GM12878 (cell line): ENCODE results near the gene SERPINB10. TPM values are rescaled to one million over a fixed set of nuclear protein-coding genes. Genes with fewer than 3 reads are reported as not detected.

Experiments used
- ATAC-seq: fragments of 200-7000 bp; cut with Tn5 transposase; 3 replicates; pipeline ENCODE4 v1.9.1; 2020; ENCODE audit warnings: mild to moderate bottlenecking, moderate library complexity
- BruUV-seq: library from RNA; stranded (reverse); fragments of 400-500 nt; replicated peaks from 2 replicates; lab custom pipeline; 2021; lab: Mats Ljungman, UMichigan
- CTCF ChIA-PET: fragments of 300-600 bp; sonication (Branson Sonifier 250); formaldehyde crosslinking; extraction: SDS; loops from one replicate; lab custom pipeline; 2021; ENCODE audit warnings: inconsistent platforms; lab: Yijun Ruan, JAX
- POLR2A ChIA-PET: fragments of 350-600 bp; formaldehyde crosslinking; extraction: SDS; loops from one replicate; lab custom pipeline; 2021; ENCODE audit warnings: inconsistent platforms; lab: Charles Lee
- RAD21 ChIA-PET: fragments of 300-600 bp; sonication (Branson Sonifier 250); formaldehyde crosslinking; loops from one replicate; lab custom pipeline; 2023; ENCODE audit warnings: antibody characterized with exemption; ENCODE audit not compliant: unreplicated experiment; lab: Charles Lee
- SMC1A ChIA-PET: fragments of 300-600 bp; sonication (Branson Sonifier 250); formaldehyde crosslinking; loops from one replicate; lab custom pipeline; 2023; ENCODE audit not compliant: unreplicated experiment, uncharacterized antibody; lab: Charles Lee
- DNase-seq: peaks from one replicate; pipeline ENCODE4 v3.0.0-alpha.2; 2011; ENCODE audit warnings: low read depth, low spot score
- FAIRE-seq: peaks from 3 replicates; lab custom pipeline; 2011; peaks lifted over from hg19 to GRCh38; lab: Jason Lieb, UNC
- H2AFZ ChIP-seq: 2 replicates; pipeline ENCODE4 v1.6.0; 2011; ENCODE audit warnings: low read depth, low read length, control low read depth; ENCODE audit not compliant: control insufficient read depth
- H3K27ac ChIP-seq: 2 replicates; pipeline ENCODE4 v1.5.1; 2011; ENCODE audit warnings: control low read depth; ENCODE audit not compliant: control insufficient read depth, insufficient read depth
- H3K27me3 ChIP-seq, 2 experiments: replicated peaks in 1 of 2; 2 replicates each; pipeline versions ENCODE4 v1.6.0 to v1.6.1; 2011; ENCODE audit warnings: low read length in 1 of 2; ENCODE audit not compliant: control insufficient read depth in 2 of 2, insufficient read depth in 2 of 2
- H3K36me3 ChIP-seq, 2 experiments: 2 replicates each; pipeline ENCODE4 v1.5.1; 2011; ENCODE audit warnings: low read length in 1 of 2; ENCODE audit not compliant: control insufficient read depth in 2 of 2, insufficient read depth in 2 of 2
- H3K4me1 ChIP-seq: 2 replicates; pipeline ENCODE4 v1.6.1; 2011; ENCODE audit warnings: mild to moderate bottlenecking, low read length, moderate library complexity, mixed read lengths; ENCODE audit not compliant: control insufficient read depth, insufficient read depth
- H3K4me2 ChIP-seq: 2 replicates; pipeline ENCODE4 v1.6.0; 2011; ENCODE audit warnings: control low read depth; ENCODE audit not compliant: control insufficient read depth, insufficient read depth
- H3K4me3 ChIP-seq: fragments of 200-600 bp; sonication (generic); 2 replicates; pipeline ENCODE4 v1.5.1; 2016
- H3K79me2 ChIP-seq: 2 replicates; pipeline ENCODE4 v1.6.0; 2011; ENCODE audit warnings: low read length; ENCODE audit not compliant: control insufficient read depth, insufficient read depth
- H3K9ac ChIP-seq: 2 replicates; pipeline ENCODE4 v1.8.0; 2011; ENCODE audit warnings: low read length, control low read depth, mixed read lengths; ENCODE audit not compliant: control insufficient read depth, insufficient read depth
- H3K9me3 ChIP-seq: replicated peaks from 3 replicates; pipeline ENCODE4 v1.5.1; 2011; ENCODE audit warnings: mild to moderate bottlenecking, low read length; ENCODE audit not compliant: control insufficient read depth, insufficient read depth
- H4K20me1 ChIP-seq: 2 replicates; pipeline ENCODE4 v1.6.0; 2011; ENCODE audit not compliant: control insufficient read depth, insufficient read depth
- BMI1 ChIP-seq: fragments of 450-650 bp; IDR thresholded peaks from 2 replicates; pipeline ENCODE4 v1.6.1; 2016; ENCODE audit warnings: mild to moderate bottlenecking, moderate library complexity, borderline replicate concordance
- CREB1 ChIP-seq: IDR thresholded peaks from 2 replicates; pipeline ENCODE4 v1.6.1; 2012; ENCODE audit warnings: low read depth, mild to moderate bottlenecking, inconsistent platforms
- MTA3 ChIP-seq: IDR thresholded peaks from 2 replicates; pipeline ENCODE4 v1.6.1; 2012; ENCODE audit warnings: low read length, inconsistent platforms, borderline replicate concordance
- NR2F1 ChIP-seq: fragments of 450-650 bp; conservative IDR thresholded peaks from 2 replicates; pipeline ENCODE4 v1.6.1; 2017; ENCODE audit warnings: mild to moderate bottlenecking
- PBX3 ChIP-seq: IDR thresholded peaks from 2 replicates; pipeline ENCODE4 v1.6.1; 2011; ENCODE audit warnings: mild to moderate bottlenecking, low read depth, low read length, moderate library complexity; ENCODE audit not compliant: insufficient replicate concordance
- RBBP5 ChIP-seq: fragments of 200-600 bp; sonication (generic); conservative IDR thresholded peaks from 2 replicates; pipeline ENCODE4 v1.6.1; 2016
- SMAD1 ChIP-seq: fragments of 450-650 bp; IDR thresholded peaks from 2 replicates; pipeline ENCODE4 v1.6.1; 2018; ENCODE audit warnings: mild to moderate bottlenecking, low read depth; ENCODE audit not compliant: partially characterized antibody
- SRF ChIP-seq, 2 experiments: IDR thresholded peaks; 2 replicates each; pipeline ENCODE4 v1.6.1; 2011; ENCODE audit warnings: low read depth in 2 of 2, low read length in 2 of 2, mild to moderate bottlenecking in 1 of 2, moderate library complexity in 1 of 2
- TAF1 ChIP-seq: IDR thresholded peaks from 2 replicates; pipeline ENCODE4 v1.6.1; 2011; ENCODE audit warnings: mild to moderate bottlenecking, low read depth, low read length, borderline replicate concordance
- USF1 ChIP-seq: IDR thresholded peaks from 2 replicates; pipeline ENCODE4 v1.6.1; 2011; ENCODE audit warnings: borderline replicate concordance, low read depth, mild to moderate bottlenecking, moderate library complexity, mixed read lengths, low read length; ENCODE audit not compliant: insufficient read depth; ENCODE audit errors: extremely low read length
- ZZZ3 ChIP-seq: IDR thresholded peaks from 2 replicates; pipeline ENCODE4 v1.6.1; 2011; ENCODE audit warnings: low read depth; ENCODE audit not compliant: control insufficient read depth, insufficient read length
- WGBS: methylation state at CpG from one replicate; pipeline ENCODE4 v1.1.6; 2016; ENCODE audit warnings: low lambda C conversion rate; ENCODE audit not compliant: insufficient replicate concordance, insufficient coverage; ENCODE audit errors: missing lambda C conversion rate; 5-methylcytosine and 5-hydroxymethylcytosine counted together
- in situ Hi-C: fragments of 300-500 bp; cut with MboI; formaldehyde crosslinking; loops from 9 replicates; pipeline ENCODE4 v1.14.3; 2018; ENCODE audit warnings: mixed read lengths
- intact Hi-C: fragments of 100-400 bp; cut with micrococcal nuclease; formaldehyde crosslinking; loops from one replicate; pipeline ENCODE4 v1.14.2; 2022; ENCODE audit not compliant: unreplicated experiment
- polyA plus RNA-seq, 11 experiments: library from polyadenylated mRNA; depleted of rRNA in 4 of 11; unstranded in 6 of 11; stranded (reverse) in 5 of 11; fragments of >200 nt; fragmentation: Nextera tagmentation in 4 of 11; fragmentation: Illumina TruSeq in 1 of 11; extraction: Ambion mirVana in 4 of 11; extraction: Trizol in 1 of 11; gene quantifications; 1 replicate in 1 of 11; 2 replicates in 10 of 11; pipeline versions ENCODE4 v1.2.1 to v1.2.3, GENCODE V29; 2011 to 2016; ENCODE audit warnings: inconsistent platforms in 2 of 11, missing spikeins in 2 of 11, low read depth in 1 of 11
- total RNA-seq, 4 experiments: library from RNA; depleted of rRNA in 3 of 4; stranded (reverse); fragments of >200 nt in 3 of 4; fragmentation: Illumina TruSeq in 1 of 4; extraction: Trizol in 1 of 4; gene quantifications; 2 replicates each; pipeline versions ENCODE4 v1.2.1 to v1.2.3, GENCODE V29; 2013 to 2021

Gene SERPINB10
- total and polyA plus RNA-seq, 10 of the 15 experiments (the other 5 are each of a cell fraction or from before 2014, with no cell fraction given), result 12.0 to 83.5 (median 24.1) TPM

- H3K27me3 ChIP-seq, result no peaks in the 10 kb centered on the region
- H4K20me1 ChIP-seq, result 0 out of 2 replicates have a peak, but pooled peaks cover 3% of the 10 kb centered on the region
- H3K36me3 ChIP-seq, result peaks cover 10 to 15% of the 10 kb centered on the region in 2 experiments
- TF ChIP-seq USF1, result no peak
- no peak for TF ChIP-seq PBX3
- no peak for TF ChIP-seq MTA3
- TF ChIP-seq CREB1, result no peak
- no peak for TF ChIP-seq BMI1
- no peak for TF ChIP-seq RBBP5
- no peak for TF ChIP-seq NR2F1
- TF ChIP-seq SMAD1, result no peak
- no peak for TF ChIP-seq TAF1
- TF ChIP-seq ZZZ3, result no peak
- TF ChIP-seq SRF (IDR thresholded peaks at IDR 0.05; ENCODE audit: low read depth in 2 of 2, low read length in 2 of 2), result no peak
- no peak overlapping the region for H3K4me2 ChIP-seq
- ChIA-PET SMC1A (interaction anchor here (1.5 to 5.8 kb wide), 6 partner anchors 13 to 158 kb away, joined by 4 to 47 read pairs (median 20); partner anchors contain the start of gene SERPINB10), CTCF (interaction anchor here (0.9 to 5.5 kb wide), 9 partner anchors 8 to 86 kb away, joined by 3 to 60 read pairs (median 12); partner anchors contain the start of gene SERPINB10), POLR2A (no interaction called here), RAD21 (interaction anchor here (1.7 to 2.3 kb wide), 2 partner anchors 40 to 41 kb away, joined by 7 to 21 read pairs; no protein-coding TSS in a partner anchor)
- BruUV-seq, result no TSS peak
- no peak overlapping the region for H3K27ac ChIP-seq
- H3K4me3 ChIP-seq, result no peak overlapping the region
- ATAC-seq, result no peak
- DNase-seq, result no peak
- FAIRE-seq, result no peak
- H3K9ac ChIP-seq, result no peak overlapping the region
- peaks cover 9% of the 10 kb centered on the region for H3K79me2 ChIP-seq
- intact Hi-C loops, result loop anchor here (5.0 kb wide), 1 partner anchor 460 kb away; no protein-coding TSS in a partner anchor
- H3K9me3 ChIP-seq, result peaks cover under 1% of the 10 kb centered on the region; the same call in 1 of the 3 replicates
- H3K4me1 ChIP-seq, result peaks cover 9% of the 10 kb centered on the region
- WGBS, result 54% methylated on average over 2 of the region's 3 CpGs
- in situ Hi-C loops, result loop anchor here (5.0 to 25.0 kb wide), 2 partner anchors 85 to 465 kb away; no protein-coding TSS in a partner anchor
- no peak overlapping the region for H2AFZ ChIP-seq
These were observed 69.3 kb downstream of the SERPINB10 start for GRCh38 chr18:63977040-63977439.
